IMR-90 (cell line): Measurements from ENCODE around the gene SPEF2. TPM values are rescaled to one million over a fixed set of nuclear protein-coding genes. Genes with fewer than 3 reads are reported as not detected.

Experiments used
- ATAC-seq: fragments of 200-7000 bp; cut with Tn5 transposase; 2 replicates; pipeline ENCODE4 v1.9.1; 2020; ENCODE audit warnings: low read depth, mild to moderate bottlenecking, moderate library complexity
- BruUV-seq: library from RNA; stranded (reverse); fragments of 400-500 nt; replicated peaks from 2 replicates; lab custom pipeline; 2021; lab: Mats Ljungman, UMichigan
- CTCF ChIA-PET: fragments of 300-600 bp; formaldehyde crosslinking; extraction: SDS; loops from one replicate; lab custom pipeline; 2021; ENCODE audit warnings: antibody characterized with exemption; lab: Yijun Ruan, JAX
- POLR2A ChIA-PET: fragments of 300-600 bp; sonication (Branson Sonifier 250); formaldehyde crosslinking; loops from one replicate; lab custom pipeline; 2022; ENCODE audit warnings: antibody characterized with exemption; ENCODE audit not compliant: unreplicated experiment; lab: Charles Lee
- DNase-seq: peaks from one replicate; pipeline ENCODE4 v3.0.0; 2013
- H2AFZ ChIP-seq: replicated peaks from 2 replicates; pipeline ENCODE3; 2013; ENCODE audit warnings: low read length, mild to moderate bottlenecking; ENCODE audit not compliant: poor library complexity
- H2AK5ac ChIP-seq: 2 replicates; pipeline ENCODE4 v1.6.1; 2013; ENCODE audit warnings: low read depth, low read length, inconsistent platforms
- H2AK9ac ChIP-seq: replicated peaks from 2 replicates; pipeline ENCODE3; 2013; ENCODE audit warnings: mild to moderate bottlenecking, low read depth, low read length, moderate library complexity; ENCODE audit not compliant: poor library complexity
- H2BK120ac ChIP-seq: 2 replicates; pipeline ENCODE4 v1.6.1; 2013; ENCODE audit warnings: low read depth, low read length, inconsistent platforms
- H2BK15ac ChIP-seq: 3 replicates; pipeline ENCODE4 v1.6.1; 2013; ENCODE audit warnings: low read depth, low read length, inconsistent platforms
- H2BK20ac ChIP-seq: 2 replicates; pipeline ENCODE4 v1.6.1; 2013; ENCODE audit warnings: low read depth, mild to moderate bottlenecking, inconsistent platforms, low read length, moderate library complexity
- H2BK5ac ChIP-seq: 2 replicates; pipeline ENCODE4 v1.6.1; 2013; ENCODE audit warnings: mild to moderate bottlenecking, low read depth, low read length, inconsistent platforms; ENCODE audit not compliant: poor library complexity, severe bottlenecking
- H3K14ac ChIP-seq: replicated peaks from 2 replicates; pipeline ENCODE4 v1.6.1; 2013; ENCODE audit warnings: low read depth, low read length, inconsistent platforms
- H3K18ac ChIP-seq: 2 replicates; pipeline ENCODE4 v1.6.1; 2013; ENCODE audit warnings: low read depth, low read length, control low read depth
- H3K23ac ChIP-seq: 2 replicates; pipeline ENCODE4 v1.6.1; 2013; ENCODE audit warnings: low read depth, low read length, inconsistent platforms
- H3K27ac ChIP-seq: 2 replicates; pipeline ENCODE4 v1.5.1; 2013; ENCODE audit warnings: mild to moderate bottlenecking, control low read depth, low read length; ENCODE audit not compliant: insufficient read depth
- H3K27me3 ChIP-seq: 2 replicates; pipeline ENCODE4 v1.6.1; 2013; ENCODE audit warnings: low read length; ENCODE audit not compliant: control insufficient read depth, insufficient read depth
- H3K36me3 ChIP-seq: 2 replicates; pipeline ENCODE4 v1.6.1; 2013; ENCODE audit warnings: low read length, mixed read lengths; ENCODE audit not compliant: control insufficient read depth, insufficient read depth
- H3K4ac ChIP-seq: 2 replicates; pipeline ENCODE4 v1.6.1; 2013; ENCODE audit warnings: low read depth, low read length, inconsistent platforms
- H3K4me1 ChIP-seq: 2 replicates; pipeline ENCODE4 v1.6.1; 2013; ENCODE audit warnings: low read length, mixed read lengths; ENCODE audit not compliant: control insufficient read depth, insufficient read depth
- H3K4me2 ChIP-seq: 2 replicates; pipeline ENCODE4 v1.6.1; 2013; ENCODE audit warnings: low read depth, mild to moderate bottlenecking, control low read depth, low read length, moderate library complexity
- H3K4me3 ChIP-seq: 2 replicates; pipeline ENCODE4 v1.5.1; 2013; ENCODE audit warnings: low read depth, mild to moderate bottlenecking, control low read depth, low read length, moderate library complexity; ENCODE audit not compliant: insufficient read depth
- H3K56ac ChIP-seq: 2 replicates; pipeline ENCODE4 v1.6.1; 2013; ENCODE audit warnings: low read length, inconsistent platforms; ENCODE audit not compliant: insufficient read depth; ENCODE audit errors: extremely low read depth
- H3K79me1 ChIP-seq, 2 experiments: 2 replicates each; pipeline ENCODE4 v1.6.1; 2013; ENCODE audit warnings: low read length in 2 of 2, inconsistent platforms in 1 of 2, low read depth in 1 of 2
- H3K9ac ChIP-seq: 2 replicates; pipeline ENCODE4 v1.6.1; 2013; ENCODE audit warnings: low read depth, low read length, control low read depth
- H3K9me1 ChIP-seq: 2 replicates; pipeline ENCODE4 v1.6.1; 2013; ENCODE audit warnings: low read length, inconsistent platforms; ENCODE audit not compliant: insufficient read depth
- H3K9me3 ChIP-seq: 2 replicates; pipeline ENCODE4 v1.6.1; 2013; ENCODE audit warnings: low read length; ENCODE audit not compliant: control insufficient read depth, insufficient read depth
- H4K20me1 ChIP-seq: 2 replicates; pipeline ENCODE4 v1.6.1; 2013; ENCODE audit warnings: low read length, inconsistent platforms; ENCODE audit not compliant: insufficient read depth
- H4K5ac ChIP-seq: 2 replicates; pipeline ENCODE4 v1.6.1; 2013; ENCODE audit warnings: mild to moderate bottlenecking, low read depth, low read length, control low read depth
- H4K8ac ChIP-seq, 2 experiments: 2 replicates each; pipeline ENCODE4 v1.6.1; 2013; ENCODE audit warnings: low read depth in 2 of 2, low read length in 2 of 2, control low read depth in 1 of 2, inconsistent platforms in 1 of 2
- H4K91ac ChIP-seq: 2 replicates; pipeline ENCODE4 v1.6.1; 2013; ENCODE audit warnings: low read depth, low read length, inconsistent platforms; ENCODE audit not compliant: insufficient read depth
- MAFK ChIP-seq: IDR thresholded peaks from 2 replicates; pipeline ENCODE4 v1.6.1; 2012; ENCODE audit warnings: low read depth, low read length, improper control_type of control experiment
- RCOR1 ChIP-seq: IDR thresholded peaks from 2 replicates; pipeline ENCODE4 v1.6.1; 2012; ENCODE audit warnings: mild to moderate bottlenecking, low read length, improper control_type of control experiment; ENCODE audit not compliant: insufficient replicate concordance
- RFX5 ChIP-seq: IDR thresholded peaks from 2 replicates; pipeline ENCODE4 v1.8.0; 2012; ENCODE audit warnings: low read depth, mild to moderate bottlenecking, low read length, moderate library complexity
- WGBS, 2 experiments: methylation state at CpG; one replicate each; pipeline versions ENCODE4 v1.1.5 to v1.1.7; 2013; ENCODE audit warnings: missing lambda C conversion rate in 2 of 2; ENCODE audit not compliant: insufficient read length in 1 of 2; ENCODE audit errors: extremely low coverage in 2 of 2; 5-methylcytosine and 5-hydroxymethylcytosine counted together
- dilution Hi-C: fragments of 300-500 bp; cut with HindIII; formaldehyde crosslinking; loops from one replicate; pipeline ENCODE4 v1.14.3; 2018; ENCODE audit warnings: low sequenced_read_pairs; ENCODE audit not compliant: unreplicated experiment
- in situ Hi-C: fragments of 300-500 bp; cut with MboI; formaldehyde crosslinking; loops from 3 replicates; pipeline ENCODE4 v1.14.3; 2019; ENCODE audit warnings: low sequenced_read_pairs, inconsistent platforms, mixed read lengths
- intact Hi-C: fragments of 100-400 bp; cut with micrococcal nuclease; formaldehyde crosslinking; loops from 2 replicates; pipeline ENCODE4 v1.10.0; 2022
- polyA plus RNA-seq, 3 experiments: library from polyadenylated mRNA; depleted of rRNA; stranded (reverse); fragments of >200 nt; gene quantifications; 2 replicates each; pipeline ENCODE4 v1.2.3, GENCODE V29; 2012; ENCODE audit warnings: low replicate concordance in 1 of 3
- total RNA-seq: library from RNA; depleted of rRNA; stranded (reverse); fragments of >200 nt; gene quantifications from 2 replicates; pipeline ENCODE4 v1.2.3, GENCODE V29; 2012
- TF ChIP-seq, protein P1 (sequence below): fragments of 150-350 bp; IDR thresholded peaks from 2 replicates; pipeline ENCODE4 v1.6.1; 2016; ENCODE audit warnings: low read depth, mild to moderate bottlenecking, low read length, moderate library complexity, borderline replicate concordance
- TF ChIP-seq, protein P2 (sequence below): conservative IDR thresholded peaks from 2 replicates; pipeline ENCODE4 v1.5.1; 2012; ENCODE audit warnings: mild to moderate bottlenecking, low read depth, low read length, improper control_type of control experiment

SPEF2 gene
- total and polyA plus RNA-seq, 2 of the 4 experiments (the other 2 are of a cell fraction): 1.7 to 2.3 TPM

DNA sequence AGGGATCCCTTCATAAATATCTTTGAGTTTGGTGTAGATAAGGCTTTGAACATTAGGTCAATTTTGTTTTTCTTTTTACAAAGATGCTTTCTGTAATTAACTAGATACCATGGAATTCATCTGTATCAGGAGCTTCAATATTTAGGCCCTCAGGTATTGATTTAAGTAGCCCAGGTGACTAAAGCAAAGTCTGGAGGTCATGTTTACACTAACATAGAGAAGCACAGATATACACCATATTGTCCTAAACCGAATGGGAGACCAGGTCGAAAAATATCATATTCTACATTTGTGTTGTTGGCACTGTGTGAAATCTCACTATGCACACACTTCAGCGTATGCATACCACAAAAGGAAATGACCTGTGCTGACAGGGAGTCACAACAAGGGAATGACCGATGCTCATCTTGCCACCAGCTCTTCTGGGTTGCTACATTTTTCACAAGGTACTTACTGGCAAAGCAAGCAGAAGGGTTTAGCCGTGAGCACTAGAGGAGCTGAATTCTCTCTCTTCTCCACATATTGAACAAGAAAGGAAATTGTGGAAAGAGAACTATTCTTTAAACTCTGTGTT lies 140.6 kb downstream of the SPEF2 start:
- H3K23ac ChIP-seq: no peak overlapping the region
- H3K9me3 ChIP-seq: no peaks in the 10 kb centered on the region
- H3K56ac ChIP-seq: no peak overlapping the region
- dilution Hi-C loops (no loop called here), in situ Hi-C loops (no loop called here), intact Hi-C loops (no loop called here)
- no peak for DNase-seq
- H2BK20ac ChIP-seq: no peak overlapping the region
- BruUV-seq: no TSS peak
- H2BK120ac ChIP-seq: no peak overlapping the region
- peaks cover 3% of the 10 kb centered on the region; the same call in 1 of the 2 replicates for H3K9me1 ChIP-seq
- no peak overlapping the region for H3K9ac ChIP-seq
- no peak overlapping the region for H3K27ac ChIP-seq
- H2AFZ ChIP-seq: no peak overlapping the region
- ChIA-PET CTCF (no interaction called here), POLR2A (no interaction called here)
- WGBS, 2 experiments: no CpG with 5 or more reads among the region's 5 CpGs
- no peak for TF ChIP-seq RCOR1
- no peak for TF ChIP-seq RFX5
- TF ChIP-seq, protein P1, sequence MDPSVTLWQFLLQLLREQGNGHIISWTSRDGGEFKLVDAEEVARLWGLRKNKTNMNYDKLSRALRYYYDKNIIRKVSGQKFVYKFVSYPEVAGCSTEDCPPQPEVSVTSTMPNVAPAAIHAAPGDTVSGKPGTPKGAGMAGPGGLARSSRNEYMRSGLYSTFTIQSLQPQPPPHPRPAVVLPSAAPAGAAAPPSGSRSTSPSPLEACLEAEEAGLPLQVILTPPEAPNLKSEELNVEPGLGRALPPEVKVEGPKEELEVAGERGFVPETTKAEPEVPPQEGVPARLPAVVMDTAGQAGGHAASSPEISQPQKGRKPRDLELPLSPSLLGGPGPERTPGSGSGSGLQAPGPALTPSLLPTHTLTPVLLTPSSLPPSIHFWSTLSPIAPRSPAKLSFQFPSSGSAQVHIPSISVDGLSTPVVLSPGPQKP: no peak
- no peak for TF ChIP-seq MAFK
- TF ChIP-seq, protein P2, sequence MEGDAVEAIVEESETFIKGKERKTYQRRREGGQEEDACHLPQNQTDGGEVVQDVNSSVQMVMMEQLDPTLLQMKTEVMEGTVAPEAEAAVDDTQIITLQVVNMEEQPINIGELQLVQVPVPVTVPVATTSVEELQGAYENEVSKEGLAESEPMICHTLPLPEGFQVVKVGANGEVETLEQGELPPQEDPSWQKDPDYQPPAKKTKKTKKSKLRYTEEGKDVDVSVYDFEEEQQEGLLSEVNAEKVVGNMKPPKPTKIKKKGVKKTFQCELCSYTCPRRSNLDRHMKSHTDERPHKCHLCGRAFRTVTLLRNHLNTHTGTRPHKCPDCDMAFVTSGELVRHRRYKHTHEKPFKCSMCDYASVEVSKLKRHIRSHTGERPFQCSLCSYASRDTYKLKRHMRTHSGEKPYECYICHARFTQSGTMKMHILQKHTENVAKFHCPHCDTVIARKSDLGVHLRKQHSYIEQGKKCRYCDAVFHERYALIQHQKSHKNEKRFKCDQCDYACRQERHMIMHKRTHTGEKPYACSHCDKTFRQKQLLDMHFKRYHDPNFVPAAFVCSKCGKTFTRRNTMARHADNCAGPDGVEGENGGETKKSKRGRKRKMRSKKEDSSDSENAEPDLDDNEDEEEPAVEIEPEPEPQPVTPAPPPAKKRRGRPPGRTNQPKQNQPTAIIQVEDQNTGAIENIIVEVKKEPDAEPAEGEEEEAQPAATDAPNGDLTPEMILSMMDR: no peak
- no peak overlapping the region for H2BK5ac ChIP-seq
- ATAC-seq: no peak
- H3K27me3 ChIP-seq: no peaks in the 10 kb centered on the region
- no peaks in the 10 kb centered on the region for H3K36me3 ChIP-seq
- no peak overlapping the region for H2AK5ac ChIP-seq
- H3K4me3 ChIP-seq: no peak overlapping the region
- H3K4ac ChIP-seq: no peak overlapping the region
- H3K14ac ChIP-seq: no peak overlapping the region
- H4K91ac ChIP-seq: no peak overlapping the region
- H4K20me1 ChIP-seq: no peaks in the 10 kb centered on the region
- no peak overlapping the region for H3K18ac ChIP-seq
- no peak overlapping the region for H3K4me2 ChIP-seq
- no peak overlapping the region for H4K8ac ChIP-seq
- no peak overlapping the region for H4K5ac ChIP-seq
- no peak overlapping the region for H2BK15ac ChIP-seq
- no peak overlapping the region for H2AK9ac ChIP-seq
- H3K79me1 ChIP-seq: no peaks in the 10 kb centered on the region
- H3K4me1 ChIP-seq: peaks cover 4% of the 10 kb centered on the region; the same call in 1 of the 2 replicates
